ENCODE data around the gene EDDM13.

- no peak for TF ChIP-seq GATA3 (IDR thresholded peaks at IDR 0.05; ENCODE audit: low read depth, low read length)
- no peak for TF ChIP-seq GATA2 (IDR thresholded peaks at IDR 0.05; ENCODE audit: low read depth, low read length)
Observed at GRCh38 chr19:56341948-56342347, 69.4 kb downstream of the EDDM13 start.
